ENCODE measurements around the gene ZFP36.

ZFP36 gene

DNA sequence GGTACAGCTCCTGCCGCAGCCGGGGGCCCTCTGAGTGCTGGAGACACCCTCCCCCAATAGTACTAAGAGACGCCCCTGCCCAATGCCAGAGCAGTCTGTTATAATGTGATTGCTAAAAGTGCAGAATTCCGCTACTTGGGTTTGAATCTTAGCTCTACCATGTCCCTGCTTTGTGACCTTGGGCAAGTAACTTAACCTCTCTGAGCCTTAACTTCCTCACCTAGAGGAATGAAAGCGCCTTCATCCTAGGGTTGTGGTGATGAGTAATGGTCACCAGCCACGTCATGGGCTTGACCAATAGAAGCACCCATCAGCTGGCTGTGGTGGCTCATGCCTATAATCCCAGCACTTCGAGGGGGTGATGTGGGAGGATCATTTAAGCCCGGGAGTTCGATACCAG is 12.4 kb downstream of the ZFP36 start:
- no peak for DNase-seq (ENCODE audit: low spot score)

DNA sequence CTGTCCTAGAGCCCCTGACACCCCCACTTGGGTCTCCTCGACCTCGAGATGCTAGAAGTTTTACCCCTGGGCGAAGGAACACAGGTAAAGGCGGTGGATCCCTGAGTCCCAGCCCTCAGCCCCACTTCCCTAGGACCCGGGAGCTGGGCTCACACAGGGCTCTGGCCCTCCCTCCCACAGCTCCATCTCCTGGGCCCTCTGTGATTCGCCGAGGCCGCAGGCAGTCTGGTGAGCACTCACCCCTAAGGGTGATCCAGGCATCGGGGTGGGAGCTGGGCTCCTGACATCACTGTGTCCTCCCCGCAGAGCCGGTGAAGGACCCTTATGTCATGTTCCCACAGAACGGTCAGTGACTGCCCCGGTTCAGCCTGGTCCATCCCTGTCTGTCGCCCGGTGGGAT is 14.1 kb downstream of the ZFP36 start:
- DNase-seq (ENCODE audit: low spot score): no peak

GRCh38 chr19:39422020-39422419 is 15.4 kb downstream of the ZFP36 start:
- no peak for DNase-seq (ENCODE audit: low spot score)

GRCh38 chr19:39423258-39424086 is 16.8 kb downstream of the ZFP36 start:
- no peak for DNase-seq (ENCODE audit: low spot score)

GRCh38 chr19:39424934-39425333 is 18.3 kb downstream of the ZFP36 start:
- DNase-seq (ENCODE audit: low spot score): no peak

DNA sequence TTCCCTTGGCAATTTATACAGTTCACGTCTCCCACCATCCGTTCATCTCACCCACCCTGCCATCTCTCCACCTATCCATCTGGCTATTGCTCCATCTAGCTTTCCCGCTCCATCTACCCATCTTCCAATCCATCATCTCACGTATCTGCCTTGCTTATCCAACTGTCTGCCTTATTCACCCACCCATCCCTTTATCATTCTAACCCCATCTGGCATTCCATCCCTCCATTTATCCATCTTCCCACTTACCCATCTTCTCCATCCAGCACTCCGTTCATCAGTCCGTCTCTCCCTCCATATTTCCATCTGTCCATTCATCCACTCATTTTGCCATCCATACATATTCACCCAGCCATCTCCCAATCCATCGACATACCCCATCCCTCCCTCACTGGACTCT is 19.1 kb downstream of the ZFP36 start:
- DNase-seq (ENCODE audit: low spot score): no peak

DNA sequence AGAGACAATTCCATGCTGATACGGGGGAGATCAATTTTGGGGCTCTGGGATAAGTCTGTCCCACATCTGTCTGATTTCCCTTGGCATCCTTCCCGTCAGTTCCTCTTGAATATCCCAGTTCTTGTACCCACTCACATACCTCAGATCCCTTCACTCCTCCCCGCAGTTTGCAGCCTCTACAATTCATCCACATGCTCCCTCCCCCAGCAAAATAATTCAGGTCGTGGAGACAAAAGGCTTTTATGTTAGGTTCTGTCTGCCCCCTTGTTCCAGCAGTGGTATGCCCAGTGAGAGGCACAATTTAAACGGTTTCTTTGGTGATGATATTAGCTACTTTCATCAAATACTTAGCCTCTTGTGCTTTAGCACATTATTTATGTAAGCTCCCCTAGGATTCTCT is 19.5 kb downstream of the ZFP36 start:
- no peak for DNase-seq (ENCODE audit: low spot score)

- no peak for DNase-seq (ENCODE audit: low spot score)
These were observed 21.1 kb downstream of the ZFP36 start for GRCh38 chr19:39427707-39428106.

GRCh38 chr19:39428283-39429112 is 21.9 kb downstream of the ZFP36 start:
- DNase-seq (ENCODE audit: low spot score): peak; percentile 89

DNA sequence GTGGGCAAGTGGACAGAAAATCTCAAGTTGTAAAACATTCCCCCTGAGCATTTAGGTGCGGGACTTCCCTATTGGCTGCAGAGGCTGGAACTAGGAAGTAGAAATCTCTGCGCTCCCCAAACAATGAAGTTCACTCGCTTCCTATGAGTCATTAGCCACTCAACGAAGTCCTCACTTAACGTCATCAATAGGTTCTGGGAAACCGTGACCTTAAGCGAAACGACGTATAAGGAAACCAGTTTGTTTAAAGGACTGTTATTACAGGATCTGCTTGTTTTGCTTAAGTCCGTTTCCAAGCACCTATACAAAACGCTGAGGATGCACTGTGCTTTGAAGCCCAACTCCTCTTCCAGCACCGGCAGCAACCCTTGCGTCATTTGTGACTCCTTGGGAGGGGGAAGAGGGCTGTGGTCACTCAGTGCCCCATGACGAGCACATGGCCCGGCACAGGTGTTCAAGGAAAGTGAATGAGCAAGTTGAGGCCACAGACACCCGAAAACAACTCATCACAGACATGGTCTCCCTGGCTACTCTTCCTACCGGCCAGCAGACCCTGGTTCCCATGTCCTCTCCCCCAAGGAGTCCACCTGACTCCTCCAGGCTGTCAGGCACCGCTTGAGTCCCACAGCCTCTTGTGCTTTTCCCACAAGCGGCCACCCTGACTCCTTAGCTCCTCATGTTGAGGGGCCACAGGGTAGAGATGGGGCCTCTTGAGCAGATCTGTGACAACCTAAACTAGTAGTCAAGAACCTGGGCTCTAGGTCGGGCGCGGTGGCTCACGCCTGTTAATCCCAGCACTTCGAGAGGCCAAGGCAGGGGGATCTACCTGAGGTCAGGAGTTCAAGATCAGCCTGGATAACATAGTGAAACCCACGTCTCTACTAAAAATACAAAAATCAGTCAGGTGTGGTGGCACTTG is 24.3 kb downstream of the ZFP36 start:
- no peak for DNase-seq (ENCODE audit: low spot score)

- DNase-seq (ENCODE audit: low spot score): no peak
These were observed 26.0 kb downstream of the ZFP36 start for GRCh38 chr19:39432677-39433025.

GRCh38 chr19:39433480-39434079 is 26.9 kb downstream of the ZFP36 start:
- no peak for DNase-seq (ENCODE audit: low spot score)

GRCh38 chr19:39434123-39435076 is 27.8 kb downstream of the ZFP36 start:
- DNase-seq (ENCODE audit: low spot score): no peak

DNA sequence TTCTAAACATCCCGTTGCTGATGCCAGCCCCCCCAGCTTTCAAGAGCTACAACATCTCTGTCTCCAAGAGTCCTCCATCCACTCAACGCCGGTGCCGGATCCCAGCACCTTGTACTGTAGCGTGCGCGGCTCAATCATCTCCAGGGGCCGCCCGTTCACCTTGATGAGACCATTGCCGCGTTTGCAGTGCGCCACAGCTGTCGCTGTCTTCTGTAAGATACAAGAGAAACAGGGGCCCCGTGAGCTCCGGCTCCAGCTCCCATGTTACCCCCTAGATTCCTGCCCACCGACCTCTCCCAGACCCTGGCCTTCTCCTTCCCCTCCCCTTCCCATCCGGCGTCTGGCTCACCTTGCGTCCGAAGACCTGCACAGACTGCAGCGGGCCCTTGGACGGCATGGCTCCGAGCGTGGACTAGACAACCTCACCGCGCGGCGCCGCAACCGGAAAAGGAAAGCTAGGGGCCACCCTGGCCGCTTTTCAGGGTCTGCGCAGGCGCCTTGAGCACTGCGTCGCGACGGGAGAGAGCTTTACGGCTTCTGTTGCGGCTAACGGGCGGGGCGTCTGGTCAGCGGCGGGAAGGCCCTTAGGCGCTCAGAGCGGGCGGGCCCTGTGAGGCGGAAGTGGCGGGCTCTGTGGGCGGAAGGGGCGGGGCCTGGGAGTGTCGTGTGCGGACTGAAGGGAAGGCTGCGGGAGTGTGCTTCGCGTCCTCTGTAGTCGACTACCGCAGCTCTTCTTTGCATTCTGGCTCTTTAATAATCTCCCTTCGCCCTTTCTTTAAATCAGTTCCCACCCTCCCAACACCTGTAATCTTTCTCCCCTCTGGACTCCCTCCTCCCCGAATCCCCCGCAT is 29.1 kb downstream of the ZFP36 start, which contains the start of gene RPS16:
Gene RPS16 (minus strand): TSS at position 451 of the 851 bp plus-strand sequence. CDS start 54 bp downstream, at position 397.
- DNase-seq (ENCODE audit: low spot score): peak; percentile 98

DNA sequence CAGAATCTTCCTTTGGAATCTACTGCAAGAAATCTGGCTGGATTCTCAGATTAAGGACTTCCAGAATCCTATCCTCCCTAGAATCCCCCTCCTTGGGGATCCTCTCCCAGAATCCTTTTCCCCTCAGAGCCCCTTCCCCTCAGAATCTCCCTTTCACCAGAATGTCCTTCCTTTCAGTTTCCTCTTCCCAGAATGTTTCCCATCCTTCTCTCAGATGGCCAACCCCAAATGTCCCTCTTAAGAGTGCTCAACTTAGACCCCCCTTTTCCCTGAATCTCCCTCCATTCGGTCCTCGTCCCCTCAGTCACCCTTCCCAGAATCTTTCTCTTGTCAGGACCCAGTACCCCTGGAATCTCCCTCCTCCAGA is 29.7 kb downstream of the ZFP36 start:
- DNase-seq (ENCODE audit: low spot score): no peak

- DNase-seq (ENCODE audit: low spot score): no peak
These were observed 31.8 kb downstream of the ZFP36 start for GRCh38 chr19:39438270-39438934.

DNA sequence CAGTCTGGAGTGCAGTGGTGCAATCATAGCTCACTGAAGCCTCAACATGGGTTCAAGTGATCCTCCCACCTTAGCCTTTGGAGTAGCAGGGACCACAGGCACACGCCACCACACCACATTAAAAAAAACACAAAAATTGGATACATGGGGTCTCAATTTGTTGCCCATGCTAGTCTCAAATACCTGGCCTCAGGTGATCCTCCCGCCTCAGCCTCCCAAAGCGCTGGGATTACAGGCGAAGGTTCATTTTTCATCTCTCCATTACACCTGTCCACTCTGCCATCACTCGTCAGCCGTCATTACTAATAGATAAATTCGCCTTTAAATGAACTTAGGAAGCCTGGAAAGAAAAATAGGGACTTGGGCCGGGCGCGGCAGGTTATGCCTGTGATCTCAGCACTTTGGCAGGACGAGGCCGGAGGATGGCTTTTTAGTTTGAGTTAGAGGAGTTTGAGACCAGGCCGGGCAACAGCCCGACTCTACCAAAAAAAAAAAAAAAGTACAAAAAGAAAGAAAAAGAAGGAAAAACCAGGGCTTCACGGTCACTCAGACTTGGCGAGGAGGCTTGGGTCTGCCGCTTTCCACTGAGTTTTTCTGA is 38.0 kb downstream of the ZFP36 start:
- DNase-seq (ENCODE audit: low spot score): no peak

Measured in left forelimb (tissue), 1 donor.